CD4-positive, alpha-beta T cell treated with Interferon alpha-2 for 1 hour (primary cell): ENCODE measurements around the gene STPG4.
"Not testable (repeated sequence)": the region's sequence is repeated elsewhere in the genome, so short reads cannot be mapped to it uniquely, and the experiment has no call there.

ENCODE experiments used
- DNase-seq, 2 donors: peaks; one replicate each; pipeline ENCODE4 v3.0.0-alpha.2; 2020 to 2022

The STPG4 gene, protein sequence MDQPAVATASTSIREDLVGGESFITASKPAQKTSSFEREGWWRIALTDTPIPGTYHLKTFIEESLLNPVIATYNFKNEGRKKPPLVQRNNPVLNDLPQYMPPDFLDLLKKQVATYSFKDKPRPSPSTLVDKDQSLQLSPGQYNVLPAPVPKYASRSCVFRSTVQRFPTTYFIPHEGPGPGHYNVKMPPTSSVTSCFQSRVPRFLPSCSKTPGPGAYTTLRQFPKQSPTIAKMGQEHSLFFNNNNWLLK

DNA sequence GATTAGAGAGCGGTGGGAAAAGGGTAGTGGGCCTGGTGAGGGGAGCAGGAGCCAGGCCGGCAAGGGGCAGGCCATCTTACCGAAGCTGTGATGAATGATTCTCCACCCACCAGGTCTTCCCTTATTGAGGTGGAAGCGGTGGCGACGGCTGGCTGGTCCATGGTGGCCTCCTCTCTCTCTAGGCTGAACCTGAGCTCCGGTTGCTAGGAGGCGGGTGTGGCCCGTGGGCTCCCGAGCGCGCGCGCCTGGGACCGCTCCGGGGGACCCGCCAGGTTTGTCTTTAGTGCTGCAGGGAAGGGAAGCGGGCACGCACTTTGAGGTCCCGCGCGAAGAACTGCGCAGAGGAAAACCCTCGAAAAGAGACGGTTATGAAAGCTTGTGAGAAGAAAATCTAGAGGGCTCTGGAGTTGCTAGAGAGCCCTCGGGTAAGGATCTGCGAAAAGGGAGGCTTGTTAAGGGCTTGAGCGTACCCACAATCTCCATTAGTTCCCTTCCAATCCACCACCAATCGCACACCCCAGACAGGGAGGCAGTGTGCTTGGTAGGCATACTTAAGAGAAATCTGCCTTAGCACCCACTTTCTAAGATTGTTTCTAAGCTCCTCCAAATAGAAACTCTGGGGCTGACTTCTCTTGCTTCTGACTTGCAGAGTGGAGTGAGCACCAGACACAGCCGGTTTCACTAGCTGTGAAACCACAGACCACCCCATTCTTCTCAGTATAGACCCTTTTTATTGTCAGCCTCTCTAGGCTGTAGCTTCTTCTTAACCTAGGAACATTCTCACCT, at the start of gene STPG4:
Gene STPG4 (minus strand): TSS at position 218 of the 786 bp plus-strand sequence. CDS start 57 bp downstream, at position 161.
- no peak for DNase-seq

GRCh38 chr2:47204691-47205090, 49.6 kb upstream of the STPG4 start:
- DNase-seq = no peak

DNA sequence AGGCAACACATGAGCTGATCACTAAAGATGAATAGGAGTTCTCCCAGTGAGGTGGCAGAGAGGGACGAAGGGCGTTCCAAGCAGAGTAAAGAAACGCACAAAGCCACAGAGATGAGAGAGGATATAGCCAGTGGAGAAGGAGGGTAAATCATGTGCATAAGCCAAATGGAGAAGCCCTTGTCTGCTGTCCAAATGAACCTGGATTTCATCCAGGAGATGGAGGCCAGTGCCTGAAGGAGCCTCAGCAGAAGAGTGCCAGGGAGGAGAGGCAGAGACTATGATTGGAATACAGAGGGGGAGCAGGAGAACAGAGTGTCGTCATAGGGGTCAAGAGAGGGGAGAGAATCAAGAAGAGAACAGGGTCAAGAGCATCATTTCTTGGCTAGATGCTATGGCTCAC, 48.9 kb upstream of the STPG4 start:
- no peak for DNase-seq

DNA sequence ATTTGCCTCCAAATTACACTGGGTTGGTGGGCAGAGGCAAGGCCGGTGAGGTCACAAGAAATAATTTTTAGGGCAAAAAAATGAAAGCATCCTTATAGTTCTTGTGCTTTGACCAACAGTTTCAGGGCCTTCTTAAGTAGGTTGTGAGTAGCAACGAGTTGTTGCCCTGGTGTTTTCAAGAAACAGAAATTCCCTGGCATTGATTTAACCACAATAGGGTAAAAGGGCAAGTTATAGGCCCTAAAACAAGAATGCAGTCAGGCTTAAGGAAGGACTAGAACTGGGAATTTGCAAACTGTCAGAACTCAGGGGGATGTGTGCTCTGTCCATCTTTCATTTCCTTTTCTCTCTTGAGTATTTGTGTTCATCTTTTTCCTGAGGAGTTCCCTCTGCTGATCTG, 46.1 kb upstream of the STPG4 start:
- DNase-seq = no peak

DNA sequence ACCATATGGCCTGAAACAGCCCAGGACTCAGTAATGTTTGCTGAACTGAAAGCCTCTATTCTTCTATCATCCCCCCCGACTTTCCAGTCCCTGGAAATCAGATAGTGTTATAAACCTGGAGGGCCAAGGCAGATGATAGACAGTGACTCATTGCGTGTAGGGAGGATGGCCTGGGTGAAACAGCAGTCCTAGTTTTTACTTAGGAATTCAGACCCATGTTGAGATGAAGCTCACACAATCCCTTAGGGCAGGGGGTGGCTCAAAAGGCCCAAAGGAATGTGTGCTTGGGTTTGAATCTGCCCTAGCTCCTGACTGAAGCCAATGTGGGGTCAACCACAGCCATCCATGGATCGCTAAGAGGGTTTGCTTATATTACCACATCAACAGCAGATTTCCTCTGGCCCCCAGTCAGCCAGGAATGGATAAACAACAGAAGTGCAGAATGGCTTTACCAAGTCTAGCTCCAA, 43.9 kb upstream of the STPG4 start:
- DNase-seq = no peak

DNA sequence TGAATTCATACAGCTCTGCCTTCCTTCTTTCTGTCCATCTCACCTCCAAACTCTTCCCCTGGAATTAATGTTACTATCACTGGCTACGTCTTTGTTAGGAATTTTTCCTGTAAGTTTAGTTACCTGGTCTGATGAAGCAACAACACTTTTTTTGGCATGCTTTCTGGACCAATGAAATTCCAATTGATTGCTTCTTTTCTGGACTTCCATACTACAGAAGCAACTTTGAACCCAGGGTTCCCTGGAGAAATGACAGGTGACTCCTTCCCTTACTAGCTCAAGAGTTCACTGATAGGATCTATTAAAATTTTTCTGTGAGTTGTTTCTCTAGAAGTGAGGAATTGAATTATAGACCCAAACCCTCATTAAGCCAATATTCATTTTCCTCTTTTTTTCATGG, 41.4 kb upstream of the STPG4 start:
- DNase-seq = no peak

DNA sequence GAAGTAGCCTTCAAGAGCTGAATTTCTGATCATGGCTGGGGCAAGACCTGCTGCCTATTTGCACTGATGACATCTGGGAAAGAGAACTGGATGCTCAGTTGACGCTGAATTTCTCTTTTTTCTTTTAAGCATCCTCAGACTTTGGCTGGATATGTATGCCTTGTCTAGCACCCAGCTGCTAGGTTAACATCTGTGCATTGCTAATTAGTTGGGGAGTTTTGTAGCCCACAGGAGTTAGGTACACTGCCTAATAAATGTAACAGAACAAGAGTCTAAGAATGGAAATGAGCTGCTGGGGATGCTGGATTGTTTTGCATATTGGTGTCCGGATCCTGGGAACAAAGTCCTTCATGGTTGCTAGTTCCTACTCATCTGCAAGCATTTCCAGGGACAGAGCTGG, 40.9 kb upstream of the STPG4 start:
- no peak for DNase-seq

- no peak for DNase-seq
These were observed 40.0 kb upstream of the STPG4 start for GRCh38 chr2:47195148-47195547.

- DNase-seq = no peak
These were observed 39.3 kb upstream of the STPG4 start for GRCh38 chr2:47194410-47194809.

DNA sequence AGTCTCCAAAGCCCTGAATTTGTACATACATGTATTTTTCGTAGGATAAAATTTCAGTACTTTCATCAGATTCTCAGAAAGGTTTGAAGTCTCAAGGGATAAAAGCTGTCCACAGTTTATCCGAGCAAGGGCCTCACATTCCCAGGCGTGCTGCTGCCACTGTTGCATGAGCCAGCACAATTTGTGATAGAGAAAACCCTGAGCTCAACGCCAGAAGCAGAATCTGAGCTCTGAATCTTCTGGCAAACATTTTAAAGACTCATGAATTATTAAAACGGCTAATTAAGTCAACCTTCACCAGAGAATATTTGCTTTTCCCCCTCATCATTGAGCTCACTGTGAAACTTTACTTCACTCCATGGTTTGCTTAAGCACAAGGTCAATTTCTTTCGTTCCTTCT, 38.5 kb upstream of the STPG4 start:
- no peak for DNase-seq

DNA sequence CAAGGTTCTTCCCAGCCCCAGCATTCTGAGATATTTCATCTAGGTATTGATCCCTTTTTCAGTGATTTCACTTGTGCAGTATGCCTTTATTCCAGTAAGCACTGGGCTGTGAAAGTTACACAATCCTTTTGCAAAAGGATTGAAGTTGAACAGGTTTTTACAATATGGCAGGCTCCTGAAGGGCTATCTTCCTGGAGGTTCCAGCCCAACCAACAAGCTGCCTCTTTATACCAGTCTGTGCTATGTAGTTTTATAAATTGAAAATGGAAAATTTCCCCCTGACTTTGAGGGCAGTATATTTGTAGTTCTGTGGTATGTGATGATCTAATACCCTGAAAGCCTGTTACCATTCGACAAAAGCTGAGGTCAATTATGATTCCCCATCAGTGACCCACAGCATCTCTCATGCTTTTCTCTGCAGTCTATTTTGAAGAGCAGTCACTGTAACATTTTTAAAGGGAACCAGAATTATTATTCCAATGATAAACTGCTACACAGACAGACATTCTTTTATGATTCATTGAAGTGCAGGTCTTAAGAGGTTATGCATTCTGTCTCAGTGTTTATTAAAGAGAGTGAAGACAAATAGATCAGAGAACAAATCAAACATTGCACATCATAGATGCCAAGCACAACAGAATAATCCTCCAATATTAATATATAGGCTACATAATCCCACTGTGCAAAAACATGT, 35.2 kb upstream of the STPG4 start:
- no peak for DNase-seq

DNA sequence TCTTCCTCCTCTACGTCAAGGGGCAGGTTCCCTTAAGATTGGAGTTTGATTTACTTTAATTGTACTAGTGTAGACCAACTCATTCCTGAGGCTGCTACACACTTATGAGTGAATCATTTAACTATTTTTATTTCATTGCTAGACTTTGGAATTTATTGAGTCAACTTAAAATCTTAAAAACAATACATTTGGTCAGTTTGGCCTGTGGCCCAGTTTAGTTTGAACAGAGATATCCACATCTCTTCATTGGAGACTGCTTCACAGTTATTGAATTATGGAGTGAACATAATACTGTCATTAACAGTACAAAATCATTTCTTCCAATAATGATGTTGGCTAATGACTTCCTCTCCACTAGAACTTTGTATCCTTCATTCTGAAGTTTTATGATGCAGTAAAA, 34.5 kb upstream of the STPG4 start:
- no peak for DNase-seq

- no peak for DNase-seq
These were observed 32.0 kb upstream of the STPG4 start for GRCh38 chr2:47187069-47187468.

GRCh38 chr2:47186351-47186750, 31.2 kb upstream of the STPG4 start:
- no peak for DNase-seq

- not testable (repeated sequence) for DNase-seq
These were observed 30.0 kb upstream of the STPG4 start for GRCh38 chr2:47185098-47185497.

- no peak for DNase-seq
These were observed 26.1 kb upstream of the STPG4 start for GRCh38 chr2:47181176-47181575.

GRCh38 chr2:47180531-47180930, 25.4 kb upstream of the STPG4 start:
- DNase-seq = no peak

DNA sequence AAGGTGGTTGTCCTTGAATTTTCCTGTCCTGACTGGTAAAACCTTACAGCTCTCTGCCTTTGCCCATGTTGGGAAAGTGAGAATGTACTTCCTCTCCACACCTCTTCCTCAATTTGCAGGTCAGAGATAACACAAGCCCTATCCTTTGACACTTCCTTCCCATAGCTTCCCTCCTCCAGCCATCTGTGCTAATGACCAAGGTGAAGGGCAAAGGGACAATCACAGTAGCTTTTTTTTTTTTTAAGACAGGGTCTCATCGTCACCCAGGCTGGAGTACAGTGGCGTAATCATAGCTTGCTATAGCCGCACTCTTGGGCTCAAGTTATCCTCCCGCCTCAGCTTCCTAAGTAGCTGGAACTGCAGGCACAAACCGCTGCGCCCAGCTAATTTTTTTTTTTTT, 24.3 kb upstream of the STPG4 start:
- DNase-seq = no peak

GRCh38 chr2:47178341-47178740, 23.2 kb upstream of the STPG4 start:
- no peak for DNase-seq

DNA sequence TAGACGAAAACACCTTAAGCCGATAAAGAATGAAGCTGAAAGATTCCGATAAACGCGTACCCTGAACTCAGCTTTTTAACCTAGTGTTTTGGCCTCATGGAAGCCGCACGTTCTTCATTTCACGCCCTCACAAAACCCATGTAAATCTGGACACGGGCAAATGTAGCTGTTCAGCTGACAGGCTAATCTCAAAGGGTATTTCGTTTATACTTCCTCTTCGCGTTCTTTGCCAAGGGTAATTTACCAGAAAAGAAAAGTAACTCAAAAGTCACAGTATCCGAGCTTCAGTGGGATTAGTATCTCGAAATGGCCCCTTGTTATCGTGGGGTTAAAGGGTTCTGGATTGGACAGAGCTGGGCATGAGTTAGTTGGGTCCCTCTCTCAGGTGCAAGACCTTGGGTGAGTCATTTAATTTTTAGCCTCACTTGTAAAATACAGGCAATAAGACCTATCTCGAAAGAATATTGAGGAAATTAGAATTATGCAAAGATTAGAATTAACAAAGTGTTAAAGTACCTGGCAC, 22.0 kb upstream of the STPG4 start:
- no peak for DNase-seq

- DNase-seq = peak; percentile 33 to 66
These were observed 19.7 kb upstream of the STPG4 start for GRCh38 chr2:47174733-47175361.

GRCh38 chr2:47173986-47174732, 19.1 kb upstream of the STPG4 start:
- peak; percentile 18 to 58 for DNase-seq
